ENCODE results near the gene SERPINA1. TPM values are rescaled to one million over a fixed set of nuclear protein-coding genes. Genes with fewer than 3 reads are reported as not detected.

SERPINA1 gene
- total and polyA plus RNA-seq, 2 of the 13 experiments (the other 11 are each of a cell fraction or from before 2014, with no cell fraction given) = 3,266 to 11,015 TPM

- Histone ChIP-seq H3K4me1 (ENCODE audit: insufficient read depth, low read length) (peaks cover 100% of the 10 kb centered on the region), H3K9ac (ENCODE audit: insufficient read depth, low read depth, low read length) (no peak overlapping the region), H4K20me1 (ENCODE audit: insufficient read depth, low read length) (peaks cover 46% of the 10 kb centered on the region), H3K27me3 (ENCODE audit: control insufficient read depth in 1 of 2, insufficient read depth in 2 of 2, low read length in 2 of 2) (no peaks in the 10 kb centered on the region), H2AFZ (ENCODE audit: low read length) (no peak overlapping the region), H3K36me3 (replicated peaks in 1 of 2; ENCODE audit: control insufficient read depth in 1 of 2, insufficient read depth in 2 of 2, low read length in 2 of 2) (peaks cover 21 to 32% of the 10 kb centered on the region in 2 experiments), H3K9me3 (ENCODE audit: low read length) (no peaks in the 10 kb centered on the region), H3K27ac (ENCODE audit: extremely low read length, insufficient read depth, low read length) (peak overlapping the region; percentile 41), H3K79me2 (ENCODE audit: insufficient read depth, low read length) (no peaks in the 10 kb centered on the region), H3K4me2 (ENCODE audit: low read depth, low read length) (peak overlapping the region; percentile 25; the same call in 1 of the 2 replicates), H3K4me3 (replicated peaks in 1 of 3; ENCODE audit: insufficient read depth in 1 of 3, low read depth in 2 of 3, low read length in 3 of 3) (no peak overlapping the region)
- 7% methylated on average over 11 of the region's 12 CpGs for WGBS (ENCODE audit: low lambda C conversion rate)
- no TSS peak for BruUV-seq (replicated peaks)
- in situ Hi-C loops (cut with HindIII; ENCODE audit: extremely low pct_ligation_motif_present, low pct_unique_long_range_greater_than_20kb) = loop anchor here (5.0 kb wide), 1 partner anchor 36 kb away; no protein-coding TSS in a partner anchor
- CTCF ChIA-PET (ENCODE audit: low intra/inter-chr PET ratio, low total read pairs) = interaction anchor here (0.7 to 1.2 kb wide), 3 partner anchors 20 to 37 kb away, joined by 3 to 4 read pairs (median 3); no protein-coding TSS in a partner anchor
- ATAC-seq (peak; percentile 45), FAIRE-seq (no peak), DNase-seq (ENCODE audit: low spot score) (no peak)
- POLR2A ChIA-PET = interaction anchor here (0.6 to 5.4 kb wide), 23 partner anchors 8 to 222 kb away, joined by 3 to 88 read pairs (median 5); partner anchors contain the start of genes SERPINA1, SERPINA10, SERPINA2 and SERPINA6
- intact Hi-C loops (cut with micrococcal nuclease; ENCODE audit: unreplicated experiment) = loop anchor here (1.0 to 10.0 kb wide), 4 partner anchors 21 to 242 kb away; no protein-coding TSS in a partner anchor
- TF ChIP-seq ZNF18 (CRISPR knock-in tag; IDR thresholded peaks at IDR 0.05; ENCODE audit: insufficient replicate concordance) (no peak), PHB2 (IDR thresholded peaks at IDR 0.05; ENCODE audit: partially characterized antibody) (no peak), ZNF280D (CRISPR knock-in tag; IDR thresholded peaks at IDR 0.05) (no peak; the same call in 1 of the 2 replicates), ZNF543 (CRISPR knock-in tag; IDR thresholded peaks at IDR 0.05) (no peak; the same call in 1 of the 2 replicates), TERF1 (CRISPR knock-in tag; IDR thresholded peaks at IDR 0.05) (no peak; the same call in 1 of the 2 replicates), ZNF780A (CRISPR knock-in tag; IDR thresholded peaks at IDR 0.05) (0 out of 2 replicates have a peak, but pooled peaks have one; percentile 66), CHD4 (IDR thresholded peaks at IDR 0.05; ENCODE audit: borderline replicate concordance, low read length) (0 out of 2 replicates have a peak, but pooled peaks have one; percentile 46), CTCF (CRISPR knock-in tag; IDR thresholded peaks at IDR 0.05) (peak; percentile 51), MTF2 (CRISPR knock-in tag; IDR thresholded peaks at IDR 0.05; ENCODE audit: borderline replicate concordance) (no peak), ZNF792 (CRISPR knock-in tag; IDR thresholded peaks at IDR 0.05) (peak; percentile 45; the same call in 1 of the 2 replicates), ZNF775 (CRISPR knock-in tag; IDR thresholded peaks at IDR 0.05; ENCODE audit: borderline replicate concordance) (no peak)
Observed at GRCh38 chr14:94376108-94376975, 12.1 kb downstream of the SERPINA1 start.
